NCI-H1436 treated with DMSO at 0.1 percent for 48 hours (cell line): Measurements from ENCODE around the gene ZIM2.

Experiments used
- DNase-seq: peaks from one replicate; lab custom pipeline; 2025; lab: John Stamatoyannopoulos, UW

ZIM2 gene

GRCh38 chr19:56808717-56809392 is 31.7 kb downstream of the ZIM2 start:
- DNase-seq, result no peak

GRCh38 chr19:56806639-56807038 is 33.9 kb downstream of the ZIM2 start:
- no peak for DNase-seq

GRCh38 chr19:56778351-56778750 is 62.2 kb downstream of the ZIM2 start:
- DNase-seq, result no peak

GRCh38 chr19:56769650-56770049 is 70.9 kb downstream of the ZIM2 start:
- no peak for DNase-seq

GRCh38 chr19:56765137-56765536 is 75.4 kb downstream of the ZIM2 start:
- no peak for DNase-seq

- DNase-seq, result no peak
Measured at GRCh38 chr19:56764196-56764695, 76.3 kb downstream of the ZIM2 start.

- DNase-seq, result no peak
Measured at GRCh38 chr19:56760842-56761241, 79.7 kb downstream of the ZIM2 start.

- DNase-seq, result no peak
Measured at GRCh38 chr19:56759531-56759930, 81.0 kb downstream of the ZIM2 start.

GRCh38 chr19:56751078-56751489 is 89.4 kb downstream of the ZIM2 start:
- no peak for DNase-seq

- DNase-seq, result no peak
Measured at GRCh38 chr19:56750658-56751057, 89.9 kb downstream of the ZIM2 start.

- no peak for DNase-seq
Measured at GRCh38 chr19:56748378-56748777, 92.1 kb downstream of the ZIM2 start.

- DNase-seq, result no peak
Measured at GRCh38 chr19:56746367-56746766, 94.2 kb downstream of the ZIM2 start.

- DNase-seq, result no peak
Measured at GRCh38 chr19:56740501-56740900, 100.0 kb downstream of the ZIM2 start.

GRCh38 chr19:56736571-56736970 is 104.0 kb downstream of the ZIM2 start:
- no peak for DNase-seq

GRCh38 chr19:56732976-56733375 is 107.5 kb downstream of the ZIM2 start:
- no peak for DNase-seq

GRCh38 chr19:56727677-56728076 is 112.8 kb downstream of the ZIM2 start:
- no peak for DNase-seq

- no peak for DNase-seq
Measured at GRCh38 chr19:56725829-56726424, 114.6 kb downstream of the ZIM2 start.
